D721Med (cell line): ENCODE measurements around the gene CHMP2B.
"Not testable (repeated sequence)": the region's sequence is repeated elsewhere in the genome, so short reads cannot be mapped to it uniquely, and the experiment has no call there.

Experiments used
- DNase-seq: peaks from one replicate; pipeline ENCODE4 v3.0.0; 2011; ENCODE audit warnings: low spot score; ENCODE audit not compliant: insufficient read length
- FAIRE-seq: peaks from 2 replicates; lab custom pipeline; 2011; peaks lifted over from hg19 to GRCh38; lab: Jason Lieb, UNC
- CTCF ChIP-seq: IDR thresholded peaks from 2 replicates; pipeline ENCODE4 v1.5.1; 2012; ENCODE audit warnings: mild to moderate bottlenecking, control low read depth; ENCODE audit not compliant: insufficient read depth; ENCODE audit errors: missing control alignments

CHMP2B gene

GRCh38 chr3:87247430-87247773 is 20.3 kb downstream of the CHMP2B start:
- no peak for TF ChIP-seq CTCF
- FAIRE-seq (no peak), DNase-seq (no peak)

- FAIRE-seq, DNase-seq: not testable (repeated sequence)
Measured at GRCh38 chr3:87248231-87248630, 21.1 kb downstream of the CHMP2B start.

- DNase-seq (no peak), FAIRE-seq (no peak)
- TF ChIP-seq CTCF, result no peak
Measured at GRCh38 chr3:87248831-87249230, 21.7 kb downstream of the CHMP2B start.

- FAIRE-seq, result no peak
- DNase-seq, result no peak
- no peak for TF ChIP-seq CTCF
Measured at GRCh38 chr3:87250009-87250408, 22.9 kb downstream of the CHMP2B start.

- DNase-seq, result no peak
- FAIRE-seq, result peak; percentile 94
- TF ChIP-seq CTCF, result peak; percentile 62
Measured at GRCh38 chr3:87260270-87260669, 33.2 kb downstream of the CHMP2B start.

- no peak for DNase-seq
- FAIRE-seq, result no peak
- no peak for TF ChIP-seq CTCF
Measured at GRCh38 chr3:87261925-87262324, 34.8 kb downstream of the CHMP2B start.

- no peak for DNase-seq
- no peak for FAIRE-seq
- no peak for TF ChIP-seq CTCF
Measured at GRCh38 chr3:87267953-87268645, 41.0 kb downstream of the CHMP2B start.
